Activated naive CD8-positive, alpha-beta T cell treated with anti-CD3 and anti-CD28 coated beads, Interleukin-2, amount 50 U/mL, for 24 hours (primary cell): Measurements from ENCODE around the gene PCBP3.

Experiments used
- ATAC-seq: fragments of 150-1000 bp; cut with Tn5 transposase; one replicate; pipeline ENCODE4 v1.10.0; 2021
- DNase-seq: peaks from one replicate; pipeline ENCODE4 v3.0.0; 2021
- H3K27ac Mint-ChIP-seq: one replicate; pipeline ENCODE4 v1.8.0; 2021; ENCODE audit warnings: mild to moderate bottlenecking, mixed read lengths
- H3K27me3 Mint-ChIP-seq: one replicate; pipeline ENCODE4 v1.8.0; 2021; ENCODE audit warnings: mixed read lengths
- H3K36me3 Mint-ChIP-seq: one replicate; pipeline ENCODE4 v1.8.0; 2021; ENCODE audit warnings: low read depth, mixed read lengths
- H3K4me1 Mint-ChIP-seq: one replicate; pipeline ENCODE4 v1.8.0; 2021; ENCODE audit warnings: mixed read lengths
- H3K4me3 Mint-ChIP-seq: one replicate; pipeline ENCODE4 v1.8.0; 2021; ENCODE audit warnings: mild to moderate bottlenecking, moderate library complexity, mixed read lengths
- H3K9me3 Mint-ChIP-seq: one replicate; pipeline ENCODE4 v1.8.0; 2021; ENCODE audit warnings: mixed read lengths

PCBP3 gene

DNA sequence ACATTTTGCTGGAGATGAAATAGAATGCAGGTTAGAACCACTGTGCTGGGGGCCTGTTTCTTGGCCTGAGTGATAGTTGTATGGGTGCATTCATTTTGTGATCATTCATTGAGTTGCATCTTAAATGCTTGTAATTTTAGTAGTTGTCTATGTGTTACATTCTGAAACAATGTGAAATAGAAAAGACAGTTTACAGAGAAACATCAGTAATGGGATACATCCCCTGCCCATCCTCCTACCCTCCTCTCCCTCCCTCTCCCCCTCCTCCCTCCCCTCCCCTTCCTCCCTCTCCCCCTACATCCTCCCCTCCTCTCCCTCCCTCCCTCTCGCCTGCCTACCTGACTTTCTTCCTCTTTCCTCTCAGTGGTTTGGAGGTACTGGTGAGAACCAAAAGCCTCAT is 283.5 kb downstream of the PCBP3 start:
- ATAC-seq (no peak), DNase-seq (no peak)
- H3K36me3 Mint-ChIP-seq = no peaks in the 10 kb centered on the region
- H3K27me3 Mint-ChIP-seq = no peaks in the 10 kb centered on the region
- no peak overlapping the region for H3K27ac Mint-ChIP-seq
- no peaks in the 10 kb centered on the region for H3K9me3 Mint-ChIP-seq
- H3K4me3 Mint-ChIP-seq = no peak overlapping the region
- peaks cover 12% of the 10 kb centered on the region for H3K4me1 Mint-ChIP-seq

DNA sequence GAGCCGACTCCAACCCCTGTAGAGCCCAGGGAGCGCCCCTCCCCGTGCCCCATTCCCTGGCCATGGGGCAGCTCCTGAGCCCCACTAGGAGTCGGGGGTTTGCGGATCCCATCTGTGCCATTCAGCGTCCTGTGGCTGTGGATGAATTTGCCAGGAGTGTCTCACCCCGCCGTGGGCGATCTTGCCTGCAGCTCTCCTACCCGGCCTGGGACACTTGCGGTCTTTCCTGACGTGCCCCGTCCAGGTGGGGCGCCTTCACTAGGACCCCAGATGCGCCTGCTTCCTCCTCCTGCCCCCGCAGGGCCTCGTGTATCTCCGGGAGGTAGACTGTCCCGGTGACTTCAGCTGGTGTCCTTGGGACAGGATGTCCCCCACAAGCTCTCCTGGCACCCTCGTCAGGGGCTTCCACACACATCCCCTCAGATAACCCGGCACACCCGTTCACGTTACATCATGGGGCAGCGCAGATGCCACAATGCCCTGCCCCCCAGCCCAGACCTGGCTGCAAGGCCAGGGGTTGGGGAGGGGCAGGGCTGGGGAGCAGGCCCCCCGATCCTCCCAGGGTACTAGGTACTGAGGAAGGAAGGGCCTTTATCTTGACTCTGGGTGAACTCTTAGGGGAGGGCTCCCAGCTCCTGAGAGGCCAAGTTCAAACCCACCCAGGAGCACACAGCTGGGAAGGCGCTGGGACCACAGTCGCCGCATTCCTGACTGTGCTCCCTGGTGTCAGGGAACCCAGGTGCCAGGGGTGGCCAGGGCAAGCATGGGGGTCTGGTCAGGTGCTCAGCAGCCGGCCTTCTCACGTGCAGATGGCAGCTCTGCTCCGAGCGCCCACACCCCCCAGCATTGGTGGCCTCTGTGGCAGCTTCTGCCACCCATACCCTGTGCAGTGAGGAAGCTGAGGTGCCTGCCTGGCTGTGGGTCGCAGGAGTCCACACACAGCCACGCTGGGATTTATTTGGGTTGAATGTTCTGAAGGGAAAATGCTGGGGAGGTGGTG is 284.6 kb downstream of the PCBP3 start:
- peak; percentile 15 for ATAC-seq
- Mint-ChIP-seq H3K27me3 (no peaks in the 10 kb centered on the region), H3K36me3 (no peaks in the 10 kb centered on the region), H3K9me3 (no peaks in the 10 kb centered on the region), H3K4me1 (peaks cover 4% of the 10 kb centered on the region), H3K27ac (no peak overlapping the region), H3K4me3 (no peak overlapping the region)
- DNase-seq = no peak

DNA sequence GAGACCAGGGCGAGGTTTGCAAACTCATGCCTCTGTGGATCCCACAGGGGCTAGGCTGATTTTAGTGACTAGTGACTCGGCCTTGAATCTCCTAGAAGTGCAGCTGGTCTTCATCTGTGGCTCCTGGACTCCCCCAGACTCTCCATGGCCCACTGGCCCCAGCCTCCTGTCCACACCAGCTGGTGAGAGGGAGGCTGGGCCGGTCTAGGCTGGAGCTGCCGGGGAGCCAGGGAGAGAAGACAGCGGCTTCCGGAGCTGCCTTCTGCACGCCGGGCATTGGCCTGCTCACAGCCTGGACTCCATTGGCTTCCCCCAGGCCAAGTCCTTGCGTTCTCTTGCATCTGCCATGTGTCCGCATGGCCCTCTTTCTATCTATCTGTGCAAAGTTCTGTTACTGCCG is 285.9 kb downstream of the PCBP3 start:
- DNase-seq (no peak), ATAC-seq (no peak)
- H3K4me1 Mint-ChIP-seq = peaks cover 2% of the 10 kb centered on the region
- no peaks in the 10 kb centered on the region for H3K27me3 Mint-ChIP-seq
- no peaks in the 10 kb centered on the region for H3K9me3 Mint-ChIP-seq
- H3K27ac Mint-ChIP-seq = no peak overlapping the region
- H3K36me3 Mint-ChIP-seq = no peaks in the 10 kb centered on the region
- H3K4me3 Mint-ChIP-seq = no peak overlapping the region

DNA sequence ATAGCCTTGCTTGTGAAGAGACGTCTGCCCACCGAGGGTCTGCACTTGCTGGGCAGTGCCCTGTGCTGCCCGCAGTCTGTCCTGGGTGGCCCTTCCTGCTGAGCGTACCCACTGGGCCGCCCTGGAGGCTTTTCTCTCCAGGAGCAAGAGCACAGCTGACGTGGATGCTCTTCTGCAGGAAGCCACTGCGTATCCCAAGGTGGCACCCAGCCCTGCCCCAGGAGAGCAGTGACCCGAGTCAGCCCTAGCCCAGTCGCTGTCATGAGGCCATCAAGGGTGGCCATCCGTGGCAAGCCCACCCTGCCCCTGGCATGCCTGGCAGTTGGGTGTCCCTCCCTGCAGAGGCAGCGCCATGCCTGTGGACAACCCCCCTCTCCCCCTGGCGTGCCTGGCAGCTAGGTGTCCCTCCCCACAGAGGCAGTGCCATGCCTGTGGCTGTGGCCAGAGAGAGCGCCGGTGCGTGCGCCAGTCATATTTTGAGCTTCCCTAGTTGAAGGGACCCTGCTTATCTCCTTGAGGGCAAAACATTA is 286.8 kb downstream of the PCBP3 start:
- Mint-ChIP-seq H3K4me1 (peaks cover 2% of the 10 kb centered on the region), H3K27me3 (no peaks in the 10 kb centered on the region), H3K4me3 (no peak overlapping the region), H3K36me3 (no peaks in the 10 kb centered on the region), H3K9me3 (no peaks in the 10 kb centered on the region), H3K27ac (no peak overlapping the region)
- ATAC-seq (no peak), DNase-seq (no peak)

DNA sequence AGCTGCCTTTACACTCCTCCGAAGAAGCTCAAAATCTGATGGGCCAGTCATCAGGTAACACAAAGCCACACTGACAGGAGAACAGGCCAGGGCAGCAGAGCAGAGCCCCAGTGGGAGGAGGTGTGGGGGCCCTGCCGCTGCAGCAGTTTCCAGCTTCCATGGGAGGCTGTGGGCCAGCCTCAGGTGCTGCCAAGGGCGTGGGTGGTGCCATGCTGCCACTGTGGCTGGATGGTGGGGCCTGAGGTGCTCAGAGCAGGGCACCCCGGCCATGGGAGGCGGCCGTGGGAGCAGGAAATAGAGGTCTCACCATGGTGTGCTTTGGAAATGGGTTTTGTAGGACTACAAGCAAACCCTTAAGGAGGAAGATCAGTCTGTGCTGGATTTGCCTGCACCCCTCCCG is 287.3 kb downstream of the PCBP3 start:
- DNase-seq = no peak
- no peak overlapping the region for H3K4me3 Mint-ChIP-seq
- no peaks in the 10 kb centered on the region for H3K27me3 Mint-ChIP-seq
- H3K36me3 Mint-ChIP-seq = no peaks in the 10 kb centered on the region
- no peak overlapping the region for H3K27ac Mint-ChIP-seq
- no peaks in the 10 kb centered on the region for H3K9me3 Mint-ChIP-seq
- H3K4me1 Mint-ChIP-seq = peaks cover 2% of the 10 kb centered on the region
- ATAC-seq = no peak

DNA sequence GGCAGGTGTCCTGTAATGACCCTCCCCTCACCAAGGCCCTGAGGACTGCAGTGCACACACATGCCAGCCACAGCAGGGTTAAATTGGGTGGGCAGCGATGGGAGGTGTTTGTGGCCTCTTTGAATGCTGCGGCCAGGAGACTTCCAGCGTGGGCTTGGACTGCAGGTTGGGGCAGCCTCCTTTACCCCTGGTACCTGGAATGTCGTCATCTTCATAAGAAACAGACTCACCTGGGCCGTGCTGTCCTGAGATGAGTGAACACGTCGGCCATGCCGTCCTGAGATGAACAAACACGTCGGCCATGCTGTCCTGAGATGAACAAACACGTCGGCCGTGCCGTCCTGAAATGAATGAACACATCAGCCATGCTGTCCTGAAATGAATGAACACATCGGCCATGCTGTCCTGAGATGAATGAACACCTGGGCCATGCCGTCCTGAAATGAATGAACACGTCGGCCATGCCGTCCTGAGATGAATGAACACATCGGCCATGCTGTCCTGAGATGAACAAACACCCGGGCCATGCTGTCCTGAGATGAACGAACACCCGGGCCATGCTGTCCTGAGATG is 288.0 kb downstream of the PCBP3 start:
- Mint-ChIP-seq H3K36me3 (no peaks in the 10 kb centered on the region), H3K4me1 (peaks cover 2% of the 10 kb centered on the region), H3K9me3 (no peaks in the 10 kb centered on the region), H3K4me3 (no peak overlapping the region), H3K27me3 (no peaks in the 10 kb centered on the region), H3K27ac (no peak overlapping the region)
- ATAC-seq (no peak), DNase-seq (no peak)

DNA sequence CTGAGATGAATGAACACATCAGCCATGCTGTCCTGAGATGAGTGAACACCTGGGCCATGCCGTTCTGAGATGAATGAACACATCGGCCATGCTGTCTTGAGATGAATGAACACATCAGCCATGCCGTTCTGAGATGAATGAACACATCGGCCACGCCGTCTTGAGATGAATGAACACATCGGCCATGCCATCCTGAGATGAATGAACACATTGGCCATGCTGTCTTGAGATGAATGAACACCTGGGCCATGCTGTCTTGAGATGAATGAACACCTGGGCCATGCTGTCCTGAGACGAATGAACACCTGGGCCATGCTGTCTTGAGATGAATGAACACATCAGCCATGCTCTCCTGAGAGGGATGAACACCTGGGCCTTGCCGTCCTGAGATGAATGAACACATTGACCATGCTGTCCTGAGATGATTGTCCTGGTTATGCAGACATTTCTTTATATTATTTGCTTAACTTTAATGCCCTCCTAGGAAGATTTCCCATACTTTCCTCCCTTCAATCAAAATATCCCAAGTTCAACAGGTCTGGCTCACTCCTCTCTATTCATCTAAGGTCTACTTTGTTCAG is 289.5 kb downstream of the PCBP3 start:
- DNase-seq (no peak), ATAC-seq (no peak)
- H3K9me3 Mint-ChIP-seq = no peaks in the 10 kb centered on the region
- H3K27ac Mint-ChIP-seq = peak overlapping the region; percentile 6
- H3K27me3 Mint-ChIP-seq = no peaks in the 10 kb centered on the region
- no peaks in the 10 kb centered on the region for H3K4me1 Mint-ChIP-seq
- no peak overlapping the region for H3K4me3 Mint-ChIP-seq
- H3K36me3 Mint-ChIP-seq = no peaks in the 10 kb centered on the region

DNA sequence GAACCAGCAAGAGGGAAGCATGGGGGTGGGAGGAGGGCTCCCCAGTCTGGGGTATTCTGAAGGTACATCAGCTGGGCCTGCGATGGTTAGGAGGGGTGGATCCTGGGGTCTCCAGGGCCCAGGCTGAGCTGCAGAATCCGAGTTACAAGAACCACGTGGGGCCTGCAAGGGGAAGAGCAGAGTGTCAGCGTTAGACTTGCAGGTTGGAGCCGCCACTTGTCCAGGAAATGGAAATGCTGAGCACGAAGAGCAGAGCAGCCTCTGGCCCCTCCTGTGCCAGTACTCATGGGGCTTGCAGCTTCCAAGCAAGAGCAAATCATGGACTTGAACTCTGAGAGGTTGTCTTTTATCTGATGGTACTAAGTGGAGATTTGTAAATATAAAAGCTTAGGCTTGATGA is 290.6 kb downstream of the PCBP3 start:
- H3K36me3 Mint-ChIP-seq = no peaks in the 10 kb centered on the region

DNA sequence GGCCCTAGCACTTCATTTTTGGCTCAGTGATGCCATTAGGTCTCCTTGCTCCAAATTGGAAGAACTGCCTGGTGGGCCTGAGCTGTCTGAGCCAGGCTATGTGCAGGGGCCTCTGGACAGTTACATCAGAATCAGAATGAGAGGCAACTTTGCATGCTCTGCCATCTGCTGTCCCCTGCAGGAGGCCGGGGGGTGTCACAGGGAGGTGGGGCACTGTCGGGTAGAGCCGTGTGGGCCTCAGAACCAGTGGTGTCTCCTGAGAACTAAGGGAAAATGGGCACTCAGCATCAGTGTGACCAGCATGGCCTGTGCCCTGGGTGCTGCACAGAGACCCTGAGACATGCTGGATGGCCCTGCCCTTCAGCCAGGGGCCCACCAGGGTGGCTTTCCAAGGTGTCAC is 291.0 kb downstream of the PCBP3 start:
- ATAC-seq (no peak), DNase-seq (no peak)
- no peaks in the 10 kb centered on the region for H3K36me3 Mint-ChIP-seq
- no peak overlapping the region for H3K4me3 Mint-ChIP-seq
- H3K9me3 Mint-ChIP-seq = no peaks in the 10 kb centered on the region
- H3K4me1 Mint-ChIP-seq = no peaks in the 10 kb centered on the region
- H3K27ac Mint-ChIP-seq = no peak overlapping the region
- H3K27me3 Mint-ChIP-seq = no peaks in the 10 kb centered on the region

More for the DNA sequence above, 290.6 kb downstream of the PCBP3 start:
- Mint-ChIP-seq H3K27me3 (no peaks in the 10 kb centered on the region), H3K4me3 (no peak overlapping the region), H3K27ac (no peak overlapping the region), H3K4me1 (no peaks in the 10 kb centered on the region), H3K9me3 (no peaks in the 10 kb centered on the region)
- DNase-seq = no peak
- no peak for ATAC-seq

DNA sequence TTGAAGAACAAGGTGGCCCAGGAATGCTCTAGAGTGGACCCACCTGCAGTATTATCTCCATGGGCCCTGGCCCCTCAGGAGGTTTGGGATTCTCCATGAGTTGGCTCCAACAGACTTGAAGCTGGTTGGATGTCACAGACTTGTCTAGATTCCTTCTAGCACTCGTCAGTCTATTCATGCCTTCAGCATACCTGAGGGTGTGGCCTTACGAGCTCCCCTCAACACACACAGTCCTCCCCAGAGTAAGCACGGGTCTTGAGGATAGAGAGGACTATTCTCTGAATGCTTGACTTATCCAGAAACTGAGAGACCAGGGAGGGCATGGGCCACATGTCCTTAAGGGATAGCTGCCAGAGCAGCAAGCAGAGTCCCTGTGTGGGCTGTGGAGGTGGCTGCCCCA is 292.1 kb downstream of the PCBP3 start:
- no peaks in the 10 kb centered on the region for H3K36me3 Mint-ChIP-seq

DNA sequence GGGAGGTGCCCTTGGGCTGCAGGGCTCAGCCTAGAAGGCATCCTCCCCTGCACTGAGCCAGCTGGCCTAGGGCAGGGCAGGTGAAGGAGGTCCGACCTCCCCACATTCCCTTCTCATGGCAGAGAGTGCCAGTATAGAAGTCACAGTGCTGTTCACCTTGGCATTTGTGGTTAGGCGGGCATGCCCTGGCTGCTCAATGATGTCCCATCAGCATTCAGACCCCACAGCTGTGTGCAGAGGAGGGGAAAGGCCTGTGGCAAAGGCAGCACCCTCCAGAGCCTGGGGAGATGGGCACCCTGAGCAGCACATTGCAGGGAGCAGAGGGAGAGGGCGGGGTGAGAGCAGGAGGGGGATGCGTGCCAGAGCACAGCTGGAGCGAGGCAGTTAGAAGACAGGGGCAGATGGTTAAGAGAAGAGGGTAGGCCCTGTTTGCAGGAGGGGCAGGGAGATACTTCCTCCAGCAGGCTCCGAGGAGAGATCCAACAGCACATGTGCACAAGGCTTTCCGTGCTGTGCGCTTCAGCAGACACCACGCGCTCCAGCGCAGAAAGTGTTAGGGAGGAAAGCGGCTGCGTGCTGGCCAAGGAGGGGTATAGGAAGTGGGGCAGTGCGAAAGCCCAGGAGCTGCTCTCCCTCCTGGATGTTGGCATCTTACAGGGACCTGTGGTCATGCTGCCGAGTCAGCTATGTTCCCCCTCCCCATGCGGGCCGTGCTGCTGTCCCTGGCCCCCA is 294.4 kb downstream of the PCBP3 start:
- no peaks in the 10 kb centered on the region for H3K27me3 Mint-ChIP-seq
- no peaks in the 10 kb centered on the region for H3K36me3 Mint-ChIP-seq
- DNase-seq = no peak
- no peak overlapping the region for H3K27ac Mint-ChIP-seq
- H3K4me3 Mint-ChIP-seq = no peak overlapping the region
- H3K4me1 Mint-ChIP-seq = no peaks in the 10 kb centered on the region
- no peaks in the 10 kb centered on the region for H3K9me3 Mint-ChIP-seq
- no peak for ATAC-seq

More for the DNA sequence above, 292.1 kb downstream of the PCBP3 start:
- Mint-ChIP-seq H3K4me3 (no peak overlapping the region), H3K27me3 (no peaks in the 10 kb centered on the region), H3K9me3 (no peaks in the 10 kb centered on the region), H3K27ac (no peak overlapping the region), H3K4me1 (no peaks in the 10 kb centered on the region)
- ATAC-seq = no peak
- no peak for DNase-seq

DNA sequence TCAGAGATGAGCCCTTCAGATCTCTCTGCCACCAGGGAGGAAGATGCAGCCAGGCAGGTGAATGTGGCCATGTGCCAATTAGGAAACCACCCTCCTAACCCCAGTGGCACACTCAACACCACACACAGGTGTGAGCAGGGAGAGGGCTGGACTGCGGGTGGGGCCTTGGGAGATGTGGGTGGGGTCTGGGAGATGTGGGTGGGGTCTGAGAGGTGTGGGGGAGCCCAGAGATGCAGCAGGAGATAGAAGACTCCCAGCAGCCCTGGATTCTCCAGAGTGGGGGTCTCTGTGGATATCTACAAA is 294.9 kb downstream of the PCBP3 start:
- Mint-ChIP-seq H3K4me3 (no peak overlapping the region), H3K9me3 (no peaks in the 10 kb centered on the region), H3K27ac (no peak overlapping the region), H3K36me3 (no peaks in the 10 kb centered on the region), H3K4me1 (no peaks in the 10 kb centered on the region), H3K27me3 (no peaks in the 10 kb centered on the region)
- ATAC-seq = no peak
- DNase-seq = no peak

DNA sequence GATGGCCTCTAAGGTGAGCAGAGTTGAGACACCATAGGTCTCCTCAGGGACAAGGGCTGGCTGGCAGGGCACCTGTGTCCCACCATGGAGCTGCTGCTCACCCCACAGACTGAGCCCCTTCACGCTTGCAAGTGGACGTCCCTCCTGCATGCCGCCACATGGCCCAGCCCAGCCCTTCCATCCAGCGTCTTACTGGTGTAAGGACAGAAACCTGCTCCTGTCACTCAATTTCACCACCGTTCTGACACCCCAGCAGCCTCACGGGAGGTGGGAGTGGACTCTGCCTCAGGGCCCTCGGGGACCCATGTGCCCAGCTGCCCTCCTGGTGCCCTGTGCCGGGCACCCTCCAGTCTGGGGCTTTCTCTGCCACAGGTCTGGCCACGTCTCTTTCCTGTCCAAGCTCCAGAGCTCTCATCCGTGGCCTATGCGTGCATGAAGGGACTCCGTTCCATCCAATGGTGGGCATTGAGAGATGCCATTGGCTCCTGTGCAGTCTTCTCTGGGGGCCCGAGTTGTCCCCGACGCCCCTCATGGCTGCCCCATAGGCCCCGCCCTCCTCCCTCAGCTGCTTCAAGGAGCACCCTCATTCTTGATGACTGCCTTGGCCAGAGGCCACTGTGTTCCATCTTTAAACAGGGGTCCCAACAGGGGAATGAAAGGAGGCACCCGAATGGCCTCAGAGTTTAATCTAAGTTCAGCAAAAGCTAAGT is 295.4 kb downstream of the PCBP3 start:
- Mint-ChIP-seq H3K4me1 (no peaks in the 10 kb centered on the region), H3K27ac (no peak overlapping the region), H3K4me3 (no peak overlapping the region), H3K27me3 (no peaks in the 10 kb centered on the region), H3K36me3 (no peaks in the 10 kb centered on the region), H3K9me3 (no peaks in the 10 kb centered on the region)
- no peak for ATAC-seq
- DNase-seq = no peak

DNA sequence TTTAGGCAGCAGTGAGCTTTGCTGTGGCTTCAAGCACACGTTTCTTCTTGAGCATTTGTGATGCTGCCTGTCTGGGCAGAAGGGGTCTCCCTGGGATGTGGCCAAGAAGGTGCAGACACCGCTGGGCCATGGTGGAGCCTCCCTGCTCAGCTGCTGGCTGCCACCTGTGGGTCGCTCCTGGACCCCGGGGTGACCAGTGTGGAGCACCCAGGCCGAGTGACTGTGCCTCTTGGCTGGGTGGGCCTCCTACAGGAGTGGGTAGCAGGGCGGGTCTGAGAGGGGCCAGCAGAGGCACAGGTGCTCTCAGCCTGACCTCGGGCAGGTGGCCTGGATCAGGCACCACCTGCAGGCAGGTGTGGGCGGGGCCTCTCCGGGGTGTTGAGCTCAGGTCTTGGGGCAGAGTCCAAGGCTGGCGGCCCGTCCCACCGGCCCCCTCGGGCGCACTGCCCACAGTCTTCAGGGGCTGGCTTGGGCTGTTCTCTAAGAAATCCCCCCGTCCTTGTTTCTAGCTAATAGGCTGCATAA is 296.1 kb downstream of the PCBP3 start:
- Mint-ChIP-seq H3K4me1 (no peaks in the 10 kb centered on the region), H3K27me3 (no peaks in the 10 kb centered on the region), H3K36me3 (no peaks in the 10 kb centered on the region), H3K27ac (no peak overlapping the region), H3K4me3 (no peak overlapping the region), H3K9me3 (no peaks in the 10 kb centered on the region)
- DNase-seq = no peak
- no peak for ATAC-seq
